ENCODE measurements around the gene IFI27.

DNA sequence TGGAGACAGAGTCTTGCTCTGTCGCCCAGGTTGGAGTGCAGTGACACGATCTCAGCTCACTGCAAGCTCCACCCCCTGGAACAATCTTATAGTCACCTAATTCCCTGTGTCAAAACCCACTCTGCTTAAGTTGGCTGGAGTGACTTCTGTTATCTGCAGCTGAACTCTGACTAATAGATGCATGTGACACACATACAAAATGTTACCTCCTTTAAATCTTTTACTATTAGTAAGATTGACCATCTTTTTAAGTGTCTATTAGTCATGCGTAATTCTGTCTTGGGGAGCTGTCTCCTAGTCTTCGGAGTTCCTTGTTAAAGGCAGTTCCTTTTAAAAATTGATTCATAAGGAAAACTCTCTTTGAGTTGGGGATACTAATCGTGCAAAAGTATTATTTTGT, 22.0 kb upstream of the IFI27 start:
- TF ChIP-seq POLR2A (IDR thresholded peaks at IDR 0.05): no peak
- TF ChIP-seq, protein P1, sequence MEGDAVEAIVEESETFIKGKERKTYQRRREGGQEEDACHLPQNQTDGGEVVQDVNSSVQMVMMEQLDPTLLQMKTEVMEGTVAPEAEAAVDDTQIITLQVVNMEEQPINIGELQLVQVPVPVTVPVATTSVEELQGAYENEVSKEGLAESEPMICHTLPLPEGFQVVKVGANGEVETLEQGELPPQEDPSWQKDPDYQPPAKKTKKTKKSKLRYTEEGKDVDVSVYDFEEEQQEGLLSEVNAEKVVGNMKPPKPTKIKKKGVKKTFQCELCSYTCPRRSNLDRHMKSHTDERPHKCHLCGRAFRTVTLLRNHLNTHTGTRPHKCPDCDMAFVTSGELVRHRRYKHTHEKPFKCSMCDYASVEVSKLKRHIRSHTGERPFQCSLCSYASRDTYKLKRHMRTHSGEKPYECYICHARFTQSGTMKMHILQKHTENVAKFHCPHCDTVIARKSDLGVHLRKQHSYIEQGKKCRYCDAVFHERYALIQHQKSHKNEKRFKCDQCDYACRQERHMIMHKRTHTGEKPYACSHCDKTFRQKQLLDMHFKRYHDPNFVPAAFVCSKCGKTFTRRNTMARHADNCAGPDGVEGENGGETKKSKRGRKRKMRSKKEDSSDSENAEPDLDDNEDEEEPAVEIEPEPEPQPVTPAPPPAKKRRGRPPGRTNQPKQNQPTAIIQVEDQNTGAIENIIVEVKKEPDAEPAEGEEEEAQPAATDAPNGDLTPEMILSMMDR (IDR thresholded peaks at IDR 0.05): no peak
